Mesendoderm (in vitro differentiated cells): ENCODE data around the gene HPX. TPM values are rescaled to one million over a fixed set of nuclear protein-coding genes. Genes with fewer than 3 reads are reported as not detected.

Source experiments
- DNase-seq: peaks from one replicate; pipeline ENCODE4 v3.0.0; 2013
- H2AK5ac ChIP-seq: 2 replicates; pipeline ENCODE4 v1.6.1; 2013; ENCODE audit warnings: low read length, inconsistent platforms
- H2BK120ac ChIP-seq: 2 replicates; pipeline ENCODE4 v1.6.1; 2013; ENCODE audit warnings: low read depth, mild to moderate bottlenecking, low read length, moderate library complexity, mixed read lengths
- H2BK15ac ChIP-seq: replicated peaks from 2 replicates; pipeline ENCODE4 v1.6.1; 2013; ENCODE audit warnings: low read depth, mild to moderate bottlenecking, moderate library complexity
- H2BK5ac ChIP-seq: 2 replicates; pipeline ENCODE4 v1.6.1; 2013; ENCODE audit warnings: low read length, inconsistent platforms
- H3K18ac ChIP-seq: 2 replicates; pipeline ENCODE4 v1.6.1; 2013; ENCODE audit warnings: mild to moderate bottlenecking, low read length, mixed read lengths
- H3K23ac ChIP-seq: one replicate; pipeline ENCODE4 v1.6.1; 2013; ENCODE audit warnings: low read length
- H3K27ac ChIP-seq: 2 replicates; pipeline ENCODE4 v1.5.1; 2013; ENCODE audit warnings: low read depth, mild to moderate bottlenecking, inconsistent platforms, low read length, moderate library complexity
- H3K27me3 ChIP-seq: 2 replicates; pipeline ENCODE4 v1.6.1; 2013; ENCODE audit warnings: low read length, control low read depth, mild to moderate bottlenecking, inconsistent platforms; ENCODE audit not compliant: insufficient read depth, poor library complexity
- H3K36me3 ChIP-seq: 2 replicates; pipeline ENCODE4 v1.6.1; 2013; ENCODE audit warnings: low read length, inconsistent platforms; ENCODE audit not compliant: control insufficient read depth, insufficient read depth
- H3K4ac ChIP-seq: one replicate; pipeline ENCODE4 v1.6.1; 2013; ENCODE audit warnings: low read depth, mild to moderate bottlenecking, low read length, moderate library complexity
- H3K4me1 ChIP-seq: 2 replicates; pipeline ENCODE4 v1.6.1; 2013; ENCODE audit warnings: low read depth, low read length, inconsistent platforms; ENCODE audit not compliant: control insufficient read depth
- H3K4me2 ChIP-seq: 2 replicates; pipeline ENCODE4 v1.6.1; 2013; ENCODE audit warnings: low read length
- H3K4me3 ChIP-seq: 2 replicates; pipeline ENCODE4 v1.5.1; 2013; ENCODE audit warnings: mild to moderate bottlenecking, low read length
- H3K56ac ChIP-seq: one replicate; pipeline ENCODE4 v1.6.1; 2013; ENCODE audit warnings: low read length
- H3K79me1 ChIP-seq: 2 replicates; pipeline ENCODE4 v1.6.1; 2013; ENCODE audit warnings: low read length, inconsistent platforms
- H3K79me2 ChIP-seq: 2 replicates; pipeline ENCODE4 v1.6.1; 2013; ENCODE audit warnings: mild to moderate bottlenecking, low read length; ENCODE audit not compliant: control insufficient read depth, insufficient read depth
- H3K9ac ChIP-seq: 2 replicates; pipeline ENCODE4 v1.6.1; 2013; ENCODE audit warnings: low read length, inconsistent platforms
- H4K5ac ChIP-seq: one replicate; pipeline ENCODE4 v1.6.1; 2013; ENCODE audit warnings: low read length
- H4K8ac ChIP-seq: one replicate; pipeline ENCODE4 v1.6.1; 2013; ENCODE audit warnings: low read depth, mild to moderate bottlenecking, control low read depth, low read length, moderate library complexity
- whole genome bisulfite sequencing: extraction: QIAGEN DNeasy Blood & Tissue Kit; methylation state at CpG from one replicate; pipeline ENCODE4 v1.1.7; 2013; ENCODE audit warnings: low lambda C conversion rate, missing lambda C conversion rate; ENCODE audit not compliant: insufficient coverage; ENCODE audit errors: extremely low coverage; 5-methylcytosine and 5-hydroxymethylcytosine counted together
- polyA plus RNA-seq, 2 experiments: library from polyadenylated mRNA; stranded (reverse); fragments of 200-250 nt; gene quantifications; one replicate each; pipeline ENCODE4 v1.2.3, GENCODE V29; 2013

Gene HPX, protein sequence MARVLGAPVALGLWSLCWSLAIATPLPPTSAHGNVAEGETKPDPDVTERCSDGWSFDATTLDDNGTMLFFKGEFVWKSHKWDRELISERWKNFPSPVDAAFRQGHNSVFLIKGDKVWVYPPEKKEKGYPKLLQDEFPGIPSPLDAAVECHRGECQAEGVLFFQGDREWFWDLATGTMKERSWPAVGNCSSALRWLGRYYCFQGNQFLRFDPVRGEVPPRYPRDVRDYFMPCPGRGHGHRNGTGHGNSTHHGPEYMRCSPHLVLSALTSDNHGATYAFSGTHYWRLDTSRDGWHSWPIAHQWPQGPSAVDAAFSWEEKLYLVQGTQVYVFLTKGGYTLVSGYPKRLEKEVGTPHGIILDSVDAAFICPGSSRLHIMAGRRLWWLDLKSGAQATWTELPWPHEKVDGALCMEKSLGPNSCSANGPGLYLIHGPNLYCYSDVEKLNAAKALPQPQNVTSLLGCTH
- polyA plus RNA-seq (2013, experiment 1 of 2): 0.14 TPM
- polyA plus RNA-seq (2013, experiment 2 of 2): 0.17 TPM

DNA sequence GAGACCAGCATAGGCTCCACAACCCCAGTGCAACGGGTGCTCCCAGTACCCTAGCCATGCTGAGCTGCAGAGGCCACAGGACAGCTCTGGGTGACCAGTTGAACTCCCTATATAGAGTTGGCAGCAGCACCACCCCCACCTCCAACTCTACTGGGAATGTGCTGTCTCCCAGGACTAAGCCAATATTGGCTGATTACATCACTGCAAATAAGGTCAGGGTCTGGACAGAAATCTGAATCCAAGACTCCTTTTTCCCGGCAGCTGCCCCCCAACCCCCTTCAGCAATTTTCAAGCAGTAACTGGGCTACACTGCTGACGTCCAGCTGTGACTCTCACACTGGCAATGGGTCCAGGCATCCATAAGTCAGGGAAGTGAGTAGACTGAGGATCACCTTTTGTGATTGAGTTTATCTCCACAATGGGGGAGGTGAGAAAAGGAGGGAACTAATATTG lies at the start of gene HPX:
Gene HPX, minus strand, starts transcription at position 82 of the 453 bp plus-strand sequence. Its CDS starts 24 bp downstream, at position 58.
- WGBS: no CpG with 5 or more reads among the region's 3 CpGs
- no peak within 1 kb of the TSS for H3K4me2 ChIP-seq
- H3K4ac ChIP-seq: no peak within 1 kb of the TSS
- no peak within 1 kb of the TSS for H4K5ac ChIP-seq
- no peaks in the 10 kb centered on the region for H3K79me2 ChIP-seq
- H3K27me3 ChIP-seq: no peaks in the 10 kb centered on the region
- no peak within 1 kb of the TSS for H3K27ac ChIP-seq
- no peak within 1 kb of the TSS for H2BK15ac ChIP-seq
- H3K56ac ChIP-seq: no peak within 1 kb of the TSS
- DNase-seq: no peak
- H3K79me1 ChIP-seq: no peaks in the 10 kb centered on the region
- no peak within 1 kb of the TSS for H3K9ac ChIP-seq
- no peak within 1 kb of the TSS for H4K8ac ChIP-seq
- H2BK5ac ChIP-seq: no peak within 1 kb of the TSS
- no peaks in the 10 kb centered on the region for H3K36me3 ChIP-seq
- no peak within 1 kb of the TSS for H2BK120ac ChIP-seq
- no peak within 1 kb of the TSS for H3K4me3 ChIP-seq
- H3K18ac ChIP-seq: no peak within 1 kb of the TSS
- no peak within 1 kb of the TSS for H3K23ac ChIP-seq
- H2AK5ac ChIP-seq: no peak within 1 kb of the TSS
- H3K4me1 ChIP-seq: peaks cover 5% of the 10 kb centered on the region

DNA sequence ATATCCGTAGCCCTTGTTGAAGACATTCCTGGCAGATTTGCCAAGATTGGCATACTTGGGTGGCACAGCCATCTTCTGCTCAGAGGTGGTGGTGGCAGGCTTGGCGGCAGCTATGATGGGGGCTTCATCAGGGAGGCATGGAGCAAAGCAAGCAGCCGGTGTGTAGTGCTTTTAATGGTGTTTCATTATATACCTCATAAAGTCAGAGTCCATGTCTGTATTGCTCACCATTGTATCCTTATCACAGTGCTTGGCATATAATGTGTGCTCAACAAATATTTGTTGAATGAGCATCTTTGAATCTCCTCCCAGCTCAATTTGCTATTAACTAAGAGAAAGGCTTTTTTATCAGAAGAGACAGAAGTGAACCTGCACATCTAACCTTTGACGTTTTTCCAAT lies 48.5 kb upstream of the HPX start:
- H3K4me1 ChIP-seq: no peaks in the 10 kb centered on the region
- no peak overlapping the region for H4K8ac ChIP-seq
- DNase-seq: no peak
- H3K56ac ChIP-seq: no peak overlapping the region
- no peak overlapping the region for H3K4ac ChIP-seq
- no peak overlapping the region for H3K9ac ChIP-seq
- H2AK5ac ChIP-seq: no peak overlapping the region
- H3K27ac ChIP-seq: no peak overlapping the region
- no peak overlapping the region for H3K4me3 ChIP-seq
- H3K79me2 ChIP-seq: no peaks in the 10 kb centered on the region
- no peak overlapping the region for H2BK15ac ChIP-seq
- no peak overlapping the region for H2BK5ac ChIP-seq
- H3K36me3 ChIP-seq: no peaks in the 10 kb centered on the region
- no peak overlapping the region for H2BK120ac ChIP-seq
- no peak overlapping the region for H3K4me2 ChIP-seq
- no peak overlapping the region for H3K18ac ChIP-seq
- no peaks in the 10 kb centered on the region for H3K27me3 ChIP-seq
- no peak overlapping the region for H3K23ac ChIP-seq
- no CpG with 5 or more reads among the region's 4 CpGs for WGBS
- no peak overlapping the region for H4K5ac ChIP-seq
- no peaks in the 10 kb centered on the region for H3K79me1 ChIP-seq

DNA sequence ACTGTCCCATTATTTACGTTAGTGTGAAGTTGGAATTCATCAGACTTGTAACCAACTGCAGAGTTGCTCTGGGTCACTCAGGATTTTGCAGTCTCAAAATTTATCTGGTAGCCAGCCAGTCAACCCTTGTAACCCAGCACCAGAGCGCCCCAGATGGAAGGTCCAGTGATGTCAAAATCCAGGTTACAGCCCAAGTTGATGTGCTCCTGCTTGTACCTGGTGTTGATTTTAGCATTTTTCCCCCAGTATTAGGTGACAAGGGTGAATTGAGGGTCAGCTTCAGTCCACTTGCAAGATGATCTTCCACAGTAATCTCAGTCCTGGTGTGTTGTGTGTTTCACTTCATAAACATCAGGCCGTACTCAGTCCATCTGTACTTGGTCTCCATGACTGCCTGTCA lies 48.0 kb upstream of the HPX start:
- no peak for DNase-seq
- no CpG with 5 or more reads among the region's 3 CpGs for WGBS
- Histone ChIP-seq H3K4ac (no peak overlapping the region), H3K4me1 (no peaks in the 10 kb centered on the region), H3K9ac (no peak overlapping the region), H3K56ac (no peak overlapping the region), H2BK5ac (no peak overlapping the region), H2BK15ac (no peak overlapping the region), H3K79me1 (no peaks in the 10 kb centered on the region), H3K27me3 (no peaks in the 10 kb centered on the region), H3K27ac (no peak overlapping the region), H2AK5ac (no peak overlapping the region), H3K36me3 (no peaks in the 10 kb centered on the region), H3K18ac (no peak overlapping the region), H4K5ac (no peak overlapping the region), H3K79me2 (no peaks in the 10 kb centered on the region), H3K4me2 (no peak overlapping the region), H4K8ac (no peak overlapping the region), H2BK120ac (no peak overlapping the region), H3K23ac (no peak overlapping the region), H3K4me3 (no peak overlapping the region)

DNA sequence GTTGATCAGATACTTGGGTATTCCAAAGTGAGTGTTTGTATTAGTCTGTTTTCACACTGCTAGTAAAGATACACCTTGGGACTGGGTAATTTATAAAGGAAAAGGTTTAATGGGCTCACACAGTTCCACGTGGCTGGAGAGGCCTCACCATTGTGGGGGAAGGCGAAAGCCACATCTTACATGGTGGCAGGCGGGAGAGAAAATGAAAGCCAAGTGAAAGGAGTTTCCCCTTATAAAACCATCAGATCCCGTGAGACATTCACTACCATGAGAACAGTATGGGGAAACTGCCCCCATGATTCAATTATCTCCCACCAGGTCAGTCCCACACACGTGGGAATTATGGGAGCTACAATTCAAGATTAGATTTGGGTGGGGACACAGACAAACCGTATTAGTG lies 47.6 kb upstream of the HPX start:
- Histone ChIP-seq H3K4me3 (no peak overlapping the region), H3K4me1 (no peaks in the 10 kb centered on the region), H2BK15ac (no peak overlapping the region), H3K4ac (no peak overlapping the region), H3K79me1 (peaks cover 2% of the 10 kb centered on the region), H3K79me2 (peaks cover 2% of the 10 kb centered on the region), H2AK5ac (no peak overlapping the region), H4K5ac (no peak overlapping the region), H3K4me2 (no peak overlapping the region), H2BK5ac (no peak overlapping the region), H3K23ac (no peak overlapping the region), H3K56ac (no peak overlapping the region), H2BK120ac (no peak overlapping the region), H3K9ac (no peak overlapping the region), H4K8ac (no peak overlapping the region), H3K27ac (no peak overlapping the region), H3K36me3 (peaks cover 2% of the 10 kb centered on the region), H3K18ac (no peak overlapping the region), H3K27me3 (no peaks in the 10 kb centered on the region)
- no peak for DNase-seq
- WGBS: no CpG with 5 or more reads among the region's 6 CpGs

DNA sequence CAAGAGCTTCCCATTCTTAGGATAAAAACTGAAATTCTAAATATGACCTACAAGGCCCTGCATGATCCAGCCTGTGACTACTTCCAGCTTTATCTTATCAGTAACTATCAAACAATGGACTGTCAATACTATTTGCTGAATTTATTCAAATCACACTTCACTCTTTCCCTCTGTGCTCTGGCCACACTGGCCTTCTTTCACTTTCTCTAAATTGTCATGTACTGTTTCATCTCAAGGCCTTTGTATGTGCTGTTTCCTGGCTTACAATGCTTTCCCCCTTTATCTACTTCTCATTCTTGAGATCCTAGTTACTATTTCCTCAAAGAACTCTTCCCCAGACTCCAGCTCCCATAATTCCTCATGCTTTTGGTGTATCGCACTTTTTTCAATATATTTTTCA lies 46.2 kb upstream of the HPX start:
- H3K9ac ChIP-seq: no peak overlapping the region
- H3K4ac ChIP-seq: no peak overlapping the region
- WGBS: no CpG with 5 or more reads among the region's 1 CpG
- peaks cover 15% of the 10 kb centered on the region for H3K79me2 ChIP-seq
- H4K5ac ChIP-seq: no peak overlapping the region
- H3K18ac ChIP-seq: no peak overlapping the region
- no peak overlapping the region for H3K27ac ChIP-seq
- DNase-seq: peak; percentile 60
- H3K79me1 ChIP-seq: peaks cover 15% of the 10 kb centered on the region
- H3K36me3 ChIP-seq: peaks cover 4% of the 10 kb centered on the region
- no peak overlapping the region for H2BK5ac ChIP-seq
- H3K56ac ChIP-seq: no peak overlapping the region
- peaks cover 5% of the 10 kb centered on the region for H3K4me1 ChIP-seq
- no peaks in the 10 kb centered on the region for H3K27me3 ChIP-seq
- H3K4me2 ChIP-seq: no peak overlapping the region
- H4K8ac ChIP-seq: no peak overlapping the region
- no peak overlapping the region for H2BK15ac ChIP-seq
- H2BK120ac ChIP-seq: no peak overlapping the region
- no peak overlapping the region for H3K23ac ChIP-seq
- H2AK5ac ChIP-seq: no peak overlapping the region
- H3K4me3 ChIP-seq: no peak overlapping the region
